Activated naive CD8-positive, alpha-beta T cell treated with anti-CD3 and anti-CD28 coated beads, Interleukin-2, amount 50 U/mL, for 24 hours (primary cell): ENCODE results near the gene NATD1.

Source experiments
- ATAC-seq: fragments of 150-1000 bp; cut with Tn5 transposase; one replicate; pipeline ENCODE4 v1.10.0; 2021
- DNase-seq: peaks from one replicate; pipeline ENCODE4 v3.0.0; 2021
- H3K27ac Mint-ChIP-seq: one replicate; pipeline ENCODE4 v1.8.0; 2021; ENCODE audit warnings: mild to moderate bottlenecking, mixed read lengths
- H3K27me3 Mint-ChIP-seq: one replicate; pipeline ENCODE4 v1.8.0; 2021; ENCODE audit warnings: mixed read lengths
- H3K36me3 Mint-ChIP-seq: one replicate; pipeline ENCODE4 v1.8.0; 2021; ENCODE audit warnings: low read depth, mixed read lengths
- H3K4me1 Mint-ChIP-seq: one replicate; pipeline ENCODE4 v1.8.0; 2021; ENCODE audit warnings: mixed read lengths
- H3K4me3 Mint-ChIP-seq: one replicate; pipeline ENCODE4 v1.8.0; 2021; ENCODE audit warnings: mild to moderate bottlenecking, moderate library complexity, mixed read lengths
- H3K9me3 Mint-ChIP-seq: one replicate; pipeline ENCODE4 v1.8.0; 2021; ENCODE audit warnings: mixed read lengths

The NATD1 gene

DNA sequence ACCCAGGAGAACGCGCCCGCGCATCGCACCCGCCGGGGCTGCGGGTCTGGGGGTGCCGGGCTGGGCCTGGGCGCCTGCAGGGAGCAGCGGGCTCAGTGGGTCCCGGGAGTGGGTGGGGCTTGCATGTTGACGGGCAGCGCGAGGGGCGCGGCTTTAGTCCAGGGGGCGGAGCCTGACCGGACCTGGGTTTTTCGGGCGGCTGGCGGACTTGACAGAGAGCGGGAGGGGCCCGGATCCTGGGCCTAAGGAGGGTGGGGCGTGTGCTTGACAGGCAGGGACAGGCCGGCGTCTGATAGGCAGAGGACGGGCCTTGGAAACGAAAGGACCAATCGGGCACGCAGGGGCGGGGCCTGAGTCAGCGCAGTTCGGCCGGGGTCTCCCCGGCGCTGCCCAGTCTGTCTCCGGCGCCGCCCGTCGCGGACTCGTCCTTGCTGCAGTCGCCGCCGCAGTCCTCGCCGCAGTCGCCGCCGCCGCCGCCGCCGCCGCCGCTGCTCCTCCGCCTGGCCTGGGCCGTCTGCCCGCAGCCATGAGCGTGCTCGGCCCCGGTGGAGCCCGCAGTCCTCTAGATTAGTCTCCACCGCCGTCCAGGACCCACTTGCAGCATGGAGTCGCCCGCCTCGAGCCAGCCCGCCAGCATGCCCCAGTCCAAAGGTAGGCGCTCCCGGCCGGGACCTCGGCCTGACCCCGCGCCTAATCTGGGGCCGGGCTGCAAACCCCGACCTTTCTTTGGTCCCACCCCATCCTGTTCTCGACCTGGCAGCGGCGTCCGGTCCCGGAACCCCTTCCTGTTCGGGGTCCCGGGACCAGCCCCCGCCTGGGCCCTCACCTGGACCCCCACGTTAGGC, 31.3 kb upstream of the NATD1 start, which contains the start of gene MAP2K3:
Gene MAP2K3, plus strand, starts transcription at position 393 of the 845 bp plus-strand sequence. Its CDS starts 210 bp downstream, at position 603.
- Mint-ChIP-seq H3K9me3 (no peaks in the 10 kb centered on the region), H3K4me1 (peaks cover 66% of the 10 kb centered on the region), H3K36me3 (peaks cover 36% of the 10 kb centered on the region), H3K27me3 (no peaks in the 10 kb centered on the region), H3K4me3 (peak within 1 kb of the TSS; percentile 97), H3K27ac (peak within 1 kb of the TSS; percentile 97)
- peak; percentile 70 for ATAC-seq
- peak; percentile 99 for DNase-seq

DNA sequence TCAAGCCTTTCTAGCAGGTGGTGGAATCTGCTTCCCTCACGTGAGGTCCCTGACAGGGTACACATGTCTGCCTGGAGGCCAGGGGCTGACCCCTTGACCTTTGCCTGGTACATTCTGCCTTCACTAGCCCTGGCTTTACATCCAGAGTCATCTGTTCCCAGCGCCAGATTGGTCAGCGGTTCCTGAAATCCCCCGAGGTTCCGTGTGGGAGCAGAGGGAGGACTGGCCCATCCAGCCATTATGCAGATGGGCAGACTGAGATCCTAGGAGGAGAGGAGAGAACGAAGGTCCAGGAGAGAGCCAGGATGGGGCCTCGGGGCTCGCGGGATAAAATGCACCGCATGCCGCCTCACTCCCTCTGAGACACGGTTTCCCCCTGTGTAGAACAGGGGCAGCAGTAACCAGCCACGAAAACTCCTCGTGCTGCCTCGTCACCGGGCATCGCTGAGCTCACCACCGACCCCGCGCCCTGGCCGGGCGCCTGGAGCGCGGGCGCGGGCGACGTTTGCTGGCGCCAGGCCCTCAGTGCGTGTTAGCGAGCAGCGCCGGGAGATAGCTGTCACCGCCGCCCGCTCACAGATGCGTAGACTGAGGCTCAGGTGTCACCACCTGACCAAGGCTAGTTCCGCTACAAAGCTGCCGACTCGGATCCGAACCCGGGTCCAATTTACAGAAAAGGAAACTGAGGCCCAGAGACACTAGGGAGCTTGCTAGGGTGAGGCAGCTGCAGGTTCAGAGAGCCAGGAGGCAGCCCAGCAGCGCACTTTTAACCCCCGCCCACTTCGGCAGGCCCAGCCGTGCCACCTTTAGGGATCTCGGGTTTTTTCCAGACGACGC, 30.5 kb upstream of the NATD1 start:
- Mint-ChIP-seq H3K4me1 (peaks cover 67% of the 10 kb centered on the region), H3K4me3 (peak overlapping the region; percentile 97), H3K27me3 (no peaks in the 10 kb centered on the region), H3K36me3 (peaks cover 33% of the 10 kb centered on the region), H3K27ac (peak overlapping the region; percentile 84), H3K9me3 (no peaks in the 10 kb centered on the region)
- ATAC-seq (no peak), DNase-seq (no peak)

DNA sequence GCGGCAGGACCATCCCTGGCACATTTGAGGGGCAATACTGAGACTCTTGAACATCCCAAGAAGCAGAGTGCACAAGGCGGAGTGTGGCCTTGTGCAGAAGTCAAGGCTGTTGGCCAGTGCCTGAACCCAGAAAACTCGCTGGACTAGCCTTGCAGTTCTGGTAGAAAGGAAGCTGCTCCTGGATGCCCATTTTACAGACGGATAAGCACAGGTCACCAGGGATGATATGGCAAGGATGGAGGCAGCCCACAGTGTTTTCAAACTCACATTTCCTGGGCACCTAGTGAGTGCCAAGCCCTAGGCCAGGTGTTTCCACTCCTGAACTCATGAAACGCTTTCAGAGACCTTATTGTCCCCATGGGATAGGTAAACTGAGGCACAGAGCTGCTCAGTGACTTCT, 29.6 kb upstream of the NATD1 start:
- no peak for ATAC-seq
- no peaks in the 10 kb centered on the region for H3K27me3 Mint-ChIP-seq
- H3K36me3 Mint-ChIP-seq: peaks cover 27% of the 10 kb centered on the region
- H3K4me1 Mint-ChIP-seq: peaks cover 66% of the 10 kb centered on the region
- no peak overlapping the region for H3K4me3 Mint-ChIP-seq
- no peaks in the 10 kb centered on the region for H3K9me3 Mint-ChIP-seq
- no peak overlapping the region for H3K27ac Mint-ChIP-seq
- DNase-seq: no peak

DNA sequence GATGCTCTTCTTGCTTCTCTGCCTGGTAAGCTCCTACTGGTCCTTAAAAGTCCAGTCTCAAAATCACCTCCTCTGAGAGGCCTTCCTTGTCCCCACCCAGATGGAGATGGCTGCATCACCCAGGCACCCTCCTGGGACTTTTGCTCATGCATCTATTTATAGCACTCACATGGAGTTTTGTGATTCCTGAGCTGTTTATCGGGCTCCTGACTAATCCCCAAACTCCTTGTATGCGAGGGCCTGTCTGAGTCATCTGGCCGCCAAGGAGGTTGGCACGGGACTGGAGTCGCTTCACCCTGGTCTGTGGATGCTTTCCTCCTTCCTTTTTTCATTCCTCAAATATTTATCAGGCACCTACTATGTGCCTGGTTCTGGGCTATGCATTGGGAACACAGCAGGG, 29.0 kb upstream of the NATD1 start:
- no peak for DNase-seq
- Mint-ChIP-seq H3K27me3 (no peaks in the 10 kb centered on the region), H3K4me3 (no peak overlapping the region), H3K9me3 (no peaks in the 10 kb centered on the region), H3K27ac (no peak overlapping the region), H3K36me3 (peaks cover 22% of the 10 kb centered on the region), H3K4me1 (peaks cover 67% of the 10 kb centered on the region)
- no peak for ATAC-seq

DNA sequence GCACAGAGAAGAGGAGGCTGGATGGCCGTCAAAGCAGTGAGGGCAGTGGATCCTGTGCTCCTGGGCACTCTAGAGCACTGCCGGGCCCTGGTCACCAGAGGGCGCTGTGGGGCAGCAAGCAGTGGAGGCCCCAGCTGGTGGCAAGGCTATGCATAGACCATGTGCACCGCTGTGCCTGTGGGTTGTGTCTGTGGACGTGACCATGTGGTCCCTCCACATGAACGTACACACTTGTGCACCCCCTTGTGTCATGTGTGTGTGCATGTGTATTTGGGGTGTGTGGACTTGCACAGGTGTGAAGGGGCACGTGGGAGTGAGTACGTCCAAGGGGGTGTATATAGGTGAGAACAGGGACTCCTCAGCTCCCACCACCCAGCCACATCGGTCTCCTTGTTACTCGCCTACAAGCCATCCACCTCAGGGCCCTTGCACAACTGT, 26.9 kb upstream of the NATD1 start:
- H3K27ac Mint-ChIP-seq: peak overlapping the region; percentile 67
- H3K4me1 Mint-ChIP-seq: peaks cover 64% of the 10 kb centered on the region
- no peak overlapping the region for H3K4me3 Mint-ChIP-seq
- peak; percentile 64 for ATAC-seq
- DNase-seq: peak; percentile 94
- peaks cover under 1% of the 10 kb centered on the region for H3K36me3 Mint-ChIP-seq
- H3K9me3 Mint-ChIP-seq: no peaks in the 10 kb centered on the region
- no peaks in the 10 kb centered on the region for H3K27me3 Mint-ChIP-seq

DNA sequence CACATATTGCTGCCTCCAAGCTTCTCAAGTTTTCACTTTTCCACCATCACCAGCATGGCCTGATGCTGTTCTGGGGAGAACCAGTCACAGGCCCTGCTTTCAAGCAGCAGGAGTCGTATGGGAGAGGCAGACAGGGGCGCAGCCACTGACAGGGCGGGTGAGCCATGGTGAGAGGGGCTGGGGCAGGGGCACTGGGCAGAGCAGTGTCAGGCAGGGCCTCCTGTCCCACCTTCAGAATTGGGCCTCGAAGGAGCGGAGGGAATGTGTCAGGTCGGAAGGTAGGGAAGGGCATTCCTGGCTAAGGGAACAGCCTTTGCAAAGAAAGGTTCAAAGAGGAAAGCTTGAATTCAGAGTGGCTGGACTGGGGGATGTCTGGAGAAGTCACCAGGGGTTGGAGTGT, 26.4 kb upstream of the NATD1 start:
- H3K27me3 Mint-ChIP-seq: no peaks in the 10 kb centered on the region
- H3K4me1 Mint-ChIP-seq: peaks cover 67% of the 10 kb centered on the region
- H3K27ac Mint-ChIP-seq: peak overlapping the region; percentile 31
- DNase-seq: no peak
- no peak for ATAC-seq
- no peak overlapping the region for H3K4me3 Mint-ChIP-seq
- no peaks in the 10 kb centered on the region for H3K9me3 Mint-ChIP-seq
- no peaks in the 10 kb centered on the region for H3K36me3 Mint-ChIP-seq

DNA sequence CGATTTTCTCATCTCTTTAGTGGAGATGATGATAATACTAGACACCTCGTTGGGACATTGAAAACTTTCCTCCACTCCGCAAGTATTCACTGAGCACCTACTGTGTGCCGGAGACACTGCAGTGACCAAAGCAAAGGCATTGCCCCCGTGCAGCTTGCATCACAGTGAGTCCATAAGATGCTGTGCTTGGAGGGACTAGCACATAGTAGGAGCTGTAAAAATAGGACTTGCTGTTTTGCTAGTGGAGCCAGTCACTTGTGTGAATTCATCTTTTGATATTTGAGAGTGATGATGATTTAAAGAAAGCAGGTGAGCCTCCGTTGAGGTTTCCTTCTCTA, 26.0 kb upstream of the NATD1 start:
- Mint-ChIP-seq H3K9me3 (no peaks in the 10 kb centered on the region), H3K4me1 (peaks cover 67% of the 10 kb centered on the region), H3K27ac (no peak overlapping the region), H3K27me3 (no peaks in the 10 kb centered on the region), H3K36me3 (no peaks in the 10 kb centered on the region), H3K4me3 (no peak overlapping the region)
- no peak for ATAC-seq
- no peak for DNase-seq

DNA sequence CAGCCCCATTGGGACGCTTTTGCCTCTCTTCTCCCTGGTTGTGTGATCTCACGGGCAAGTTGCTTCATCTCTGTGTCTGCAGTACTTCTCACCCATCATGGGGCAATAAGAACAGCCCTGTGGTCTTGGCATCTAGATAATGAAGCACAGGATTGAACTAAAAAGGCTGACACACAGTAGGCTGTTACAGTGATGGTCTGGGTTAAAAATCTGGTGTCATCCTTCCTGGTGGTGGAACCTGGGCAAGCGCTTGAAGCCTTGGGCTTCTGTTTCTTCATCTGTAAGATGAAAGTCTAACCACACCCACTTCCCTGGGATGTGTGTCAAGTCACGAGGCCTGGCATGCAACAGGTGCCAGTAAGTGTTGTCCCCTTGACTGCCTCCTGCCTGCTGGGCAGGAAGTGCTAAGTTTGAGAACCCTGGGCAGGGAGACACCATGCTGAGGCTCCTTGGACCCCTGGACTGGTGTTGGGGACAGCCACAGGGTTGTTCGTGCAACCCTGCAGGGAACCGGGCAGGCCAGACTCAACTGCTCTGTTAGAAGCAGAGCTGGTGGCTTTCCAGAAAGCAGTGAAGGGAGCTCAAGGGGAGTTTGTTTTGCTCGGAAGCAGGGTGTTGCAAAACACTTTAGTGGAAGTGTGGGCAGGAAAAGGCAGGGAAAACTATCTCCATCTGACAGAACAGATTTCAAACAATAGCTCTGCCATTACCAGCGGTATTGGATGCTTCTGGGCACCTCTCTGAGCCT, 25.4 kb upstream of the NATD1 start:
- DNase-seq: peak; percentile 36
- ATAC-seq: no peak
- H3K27ac Mint-ChIP-seq: no peak overlapping the region
- no peaks in the 10 kb centered on the region for H3K9me3 Mint-ChIP-seq
- H3K4me3 Mint-ChIP-seq: no peak overlapping the region
- no peaks in the 10 kb centered on the region for H3K27me3 Mint-ChIP-seq
- H3K4me1 Mint-ChIP-seq: peaks cover 67% of the 10 kb centered on the region
- no peaks in the 10 kb centered on the region for H3K36me3 Mint-ChIP-seq

DNA sequence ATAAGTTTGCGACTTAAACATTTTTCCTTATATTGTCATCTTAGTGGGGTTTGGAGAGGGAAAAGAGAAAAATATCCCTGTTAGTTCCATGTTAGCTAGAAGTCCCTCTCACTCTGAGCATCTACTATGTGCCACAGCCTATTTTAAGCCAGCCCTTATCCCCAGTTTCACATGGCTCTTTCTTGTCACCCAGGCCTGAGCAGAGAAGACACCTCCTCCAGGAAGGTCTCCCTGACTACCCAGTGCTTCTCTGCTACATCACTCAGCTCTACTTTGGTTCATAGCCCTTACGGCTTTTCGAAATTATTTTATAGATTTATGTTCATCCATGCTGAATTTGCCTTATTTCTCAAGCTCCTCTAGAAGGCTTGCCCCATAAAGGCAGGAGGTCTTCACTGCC, 24.1 kb upstream of the NATD1 start:
- no peak overlapping the region for H3K27ac Mint-ChIP-seq
- H3K9me3 Mint-ChIP-seq: no peaks in the 10 kb centered on the region
- ATAC-seq: no peak
- H3K4me1 Mint-ChIP-seq: peaks cover 57% of the 10 kb centered on the region
- H3K36me3 Mint-ChIP-seq: no peaks in the 10 kb centered on the region
- H3K4me3 Mint-ChIP-seq: no peak overlapping the region
- no peak for DNase-seq
- H3K27me3 Mint-ChIP-seq: no peaks in the 10 kb centered on the region

DNA sequence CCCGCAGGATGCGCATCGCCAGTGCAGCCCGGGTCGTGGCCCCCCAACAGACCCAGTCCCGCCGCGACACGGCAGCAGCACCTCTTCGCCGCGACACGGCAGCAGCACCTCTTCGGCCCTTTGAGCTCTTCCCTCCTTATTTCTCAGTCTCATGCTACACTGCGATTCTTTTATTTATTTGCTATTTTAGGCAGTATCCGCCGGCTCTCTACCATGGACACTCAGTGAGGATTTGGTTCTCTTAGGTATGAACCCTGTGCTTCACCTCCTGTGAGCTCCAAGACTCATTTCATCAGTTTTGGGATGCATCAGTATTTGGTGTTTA, 23.0 kb upstream of the NATD1 start:
- DNase-seq: no peak
- H3K27me3 Mint-ChIP-seq: no peaks in the 10 kb centered on the region
- peak overlapping the region; percentile 81 for H3K4me3 Mint-ChIP-seq
- H3K4me1 Mint-ChIP-seq: peaks cover 47% of the 10 kb centered on the region
- H3K36me3 Mint-ChIP-seq: no peaks in the 10 kb centered on the region
- H3K9me3 Mint-ChIP-seq: no peaks in the 10 kb centered on the region
- no peak for ATAC-seq
- H3K27ac Mint-ChIP-seq: peak overlapping the region; percentile 57

DNA sequence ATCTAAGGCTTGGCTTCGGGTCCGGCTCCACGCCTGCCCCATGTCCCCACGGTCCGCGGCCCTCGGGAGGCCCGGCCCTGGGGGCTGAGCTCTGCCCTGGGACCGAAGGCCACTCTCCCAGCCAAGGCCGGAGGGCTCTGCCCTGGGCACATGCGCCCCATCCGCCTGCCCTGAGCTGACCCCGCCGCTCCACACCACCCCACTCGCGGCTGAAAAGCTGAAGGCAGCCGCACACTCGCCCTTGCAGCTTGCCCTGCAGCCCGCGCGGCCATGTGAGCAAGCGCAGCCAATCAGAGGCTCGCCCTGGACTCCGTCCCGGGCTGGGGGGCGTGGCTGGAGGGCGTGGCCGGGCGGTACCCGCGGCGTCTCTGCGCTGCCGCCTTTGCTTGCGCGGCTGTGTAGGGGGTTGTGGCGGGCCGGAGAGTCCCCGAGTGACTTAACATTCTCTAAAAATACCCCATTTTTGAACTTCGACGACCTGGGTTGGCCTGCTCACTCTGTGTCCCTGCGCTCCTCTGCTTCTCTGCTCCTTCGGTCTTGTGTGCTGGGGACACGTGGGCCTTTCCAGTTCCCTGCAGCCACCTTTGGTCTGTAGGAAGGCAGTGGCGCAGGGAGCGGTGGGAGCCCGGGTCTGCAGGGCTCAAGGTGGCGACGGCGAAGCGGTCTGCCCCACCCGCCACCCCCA, 22.5 kb upstream of the NATD1 start:
- Mint-ChIP-seq H3K27ac (peak overlapping the region; percentile 57), H3K4me3 (peak overlapping the region; percentile 81), H3K36me3 (no peaks in the 10 kb centered on the region), H3K4me1 (peaks cover 44% of the 10 kb centered on the region), H3K9me3 (no peaks in the 10 kb centered on the region), H3K27me3 (no peaks in the 10 kb centered on the region)
- ATAC-seq: peak; percentile 91
- DNase-seq: peak; percentile 99

DNA sequence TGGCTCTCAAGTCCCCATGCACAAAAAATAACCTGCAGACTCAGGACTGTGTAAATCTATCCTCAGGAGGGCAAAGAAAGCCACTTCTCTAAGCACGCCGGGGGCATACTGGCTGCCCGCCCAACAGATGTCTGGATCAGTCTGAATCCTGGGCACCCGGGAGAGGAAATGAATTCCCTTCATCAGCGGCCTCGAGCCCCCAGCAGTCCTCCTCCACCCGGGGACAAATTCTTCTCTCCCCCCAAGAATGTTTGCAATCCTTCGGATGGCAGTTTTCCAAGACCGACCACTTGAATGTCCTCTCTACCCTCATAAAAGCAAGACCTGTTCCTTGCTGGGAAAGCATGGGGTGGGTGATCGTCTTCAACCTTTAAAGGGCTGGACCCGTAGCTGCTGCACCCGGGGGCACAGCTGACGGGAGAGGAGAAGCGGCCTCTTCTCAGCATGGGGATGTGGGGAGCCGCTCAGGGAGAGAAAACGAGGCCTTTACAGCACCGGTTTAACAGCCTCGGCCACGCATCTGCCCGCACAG, 21.9 kb upstream of the NATD1 start:
- ATAC-seq: no peak
- peaks cover 39% of the 10 kb centered on the region for H3K4me1 Mint-ChIP-seq
- H3K4me3 Mint-ChIP-seq: peak overlapping the region; percentile 81
- no peak overlapping the region for H3K27ac Mint-ChIP-seq
- no peaks in the 10 kb centered on the region for H3K36me3 Mint-ChIP-seq
- DNase-seq: peak; percentile 23
- H3K9me3 Mint-ChIP-seq: no peaks in the 10 kb centered on the region
- no peaks in the 10 kb centered on the region for H3K27me3 Mint-ChIP-seq

DNA sequence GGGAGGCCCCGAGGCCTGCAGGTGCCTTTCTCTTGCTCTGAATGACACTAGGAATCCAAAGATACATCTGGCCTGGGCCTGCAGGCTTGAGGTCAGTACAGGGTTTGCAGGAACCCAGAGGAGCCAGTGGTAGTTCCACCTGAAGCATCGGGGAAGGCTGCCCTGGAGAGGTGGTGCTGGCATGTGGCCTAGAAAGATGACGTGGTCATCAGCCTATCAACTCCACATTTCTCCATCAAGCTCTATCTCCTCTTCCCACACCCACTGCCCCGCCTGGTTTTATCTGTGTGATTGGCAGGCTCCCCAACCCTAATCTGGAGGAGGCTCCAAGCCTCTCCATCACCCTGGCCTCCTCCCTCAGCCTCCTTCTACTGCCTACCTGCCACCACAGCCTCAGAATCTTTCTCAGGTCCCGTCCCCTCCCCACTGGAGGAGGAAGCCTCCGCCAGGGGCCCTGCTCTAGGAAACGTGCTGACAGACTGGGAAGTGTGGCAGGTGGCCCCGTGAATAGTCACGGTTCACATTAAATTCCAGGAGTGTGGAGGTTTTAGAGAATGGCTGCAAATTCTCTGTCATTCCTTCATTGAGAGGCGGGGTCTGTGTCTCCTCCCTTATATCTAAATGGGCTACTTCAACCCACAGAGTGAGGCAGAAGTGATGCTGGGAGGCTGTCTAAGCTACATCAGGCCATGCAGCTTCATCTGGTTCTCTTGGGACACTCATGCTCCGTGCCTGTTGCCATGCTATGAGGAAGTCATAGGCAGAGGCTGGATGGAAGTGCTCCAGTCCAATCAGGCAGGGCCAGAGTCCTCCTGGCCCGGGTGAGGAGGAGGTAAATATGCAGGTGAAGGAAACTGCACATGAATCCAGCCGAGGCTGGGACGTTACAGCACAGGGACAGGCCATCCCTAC, 19.9 kb upstream of the NATD1 start:
- no peaks in the 10 kb centered on the region for H3K9me3 Mint-ChIP-seq

More for the DNA sequence above, 19.9 kb upstream of the NATD1 start:
- no peak for ATAC-seq
- H3K4me3 Mint-ChIP-seq: no peak overlapping the region
- no peaks in the 10 kb centered on the region for H3K27me3 Mint-ChIP-seq
- no peaks in the 10 kb centered on the region for H3K36me3 Mint-ChIP-seq
- no peak overlapping the region for H3K27ac Mint-ChIP-seq
- no peak for DNase-seq
- peaks cover 29% of the 10 kb centered on the region for H3K4me1 Mint-ChIP-seq
